HEK293 (cell line): ENCODE data around the gene MRPL28.

Source experiments
- CTCF ChIA-PET: fragments of 350-600 bp; formaldehyde crosslinking; extraction: SDS; loops from one replicate; lab custom pipeline; 2021; ENCODE audit warnings: antibody characterized with exemption; lab: Yijun Ruan, JAX
- POLR2A ChIA-PET: fragments of 300-600 bp; formaldehyde crosslinking; extraction: SDS; loops from one replicate; lab custom pipeline; 2020; ENCODE audit warnings: antibody characterized with exemption, inconsistent platforms; lab: Yijun Ruan, JAX
- H3K27ac ChIP-seq: fragments of 200-500 bp; sonication (Bioruptor generic); 2 replicates; pipeline ENCODE4 v1.5.1; 2014; ENCODE audit warnings: low read depth, low read length, control low read depth, inconsistent platforms; ENCODE audit errors: extremely low read depth
- H3K36me3 ChIP-seq, 2 experiments: fragments of 200-500 bp in 1 of 2; sonication (Bioruptor generic) in 1 of 2; 1 replicate in 1 of 2; 2 replicates in 1 of 2; pipeline ENCODE4 v1.5.1; 2014 to 2017; ENCODE audit warnings: inconsistent platforms in 2 of 2, low read length in 2 of 2; ENCODE audit not compliant: control insufficient read depth in 2 of 2, insufficient read depth in 1 of 2
- H3K4me1 ChIP-seq: fragments of 200-500 bp; sonication (Bioruptor generic); 2 replicates; pipeline ENCODE4 v1.5.1; 2014; ENCODE audit warnings: mild to moderate bottlenecking, low read length, inconsistent platforms; ENCODE audit not compliant: control insufficient read depth, insufficient read depth
- H3K4me3 ChIP-seq: 2 replicates; pipeline ENCODE4 v1.5.1; 2011; ENCODE audit warnings: low read depth, mild to moderate bottlenecking, control low read depth, low read length, moderate library complexity
- H3K9me3 ChIP-seq: fragments of 200-500 bp; sonication (Bioruptor generic); 2 replicates; pipeline ENCODE4 v1.5.1; 2014; ENCODE audit warnings: low read depth, low read length, inconsistent platforms; ENCODE audit not compliant: control insufficient read depth, insufficient read depth
- KLF10 ChIP-seq: fragments of 450-650 bp; IDR thresholded peaks from 2 replicates; pipeline ENCODE4 v1.5.1; 2018; ENCODE audit warnings: missing biosample characterization, mild to moderate bottlenecking, missing genetic modification characterization
- SALL2 ChIP-seq: fragments of 450-650 bp; formaldehyde crosslinking; IDR thresholded peaks from 2 replicates; pipeline ENCODE4 v1.5.0; 2017; ENCODE audit warnings: missing biosample characterization, mild to moderate bottlenecking, missing genetic modification characterization, borderline replicate concordance
- ZBTB11 ChIP-seq: fragments of 450-650 bp; formaldehyde crosslinking; conservative IDR thresholded peaks from 2 replicates; pipeline ENCODE4 v1.5.1; 2016; ENCODE audit warnings: low read depth, missing biosample characterization, missing genetic modification characterization
- ZBTB26 ChIP-seq: fragments of 450-650 bp; formaldehyde crosslinking; optimal IDR thresholded peaks from 2 replicates; pipeline ENCODE3; 2016; ENCODE audit warnings: missing biosample characterization, mild to moderate bottlenecking, missing genetic modification characterization
- ZNF112 ChIP-seq: fragments of 450-650 bp; formaldehyde crosslinking; IDR thresholded peaks from 2 replicates; pipeline ENCODE4 v1.5.0; 2017; ENCODE audit warnings: missing biosample characterization, missing genetic modification characterization
- ZNF23 ChIP-seq: fragments of 450-650 bp; formaldehyde crosslinking; IDR thresholded peaks from 2 replicates; pipeline ENCODE4 v1.5.1; 2016; ENCODE audit warnings: missing biosample characterization, missing genetic modification characterization, borderline replicate concordance
- ZNF239 ChIP-seq: fragments of 450-650 bp; formaldehyde crosslinking; IDR thresholded peaks from 2 replicates; pipeline ENCODE4 v1.5.1; 2016; ENCODE audit warnings: missing biosample characterization, missing genetic modification characterization
- ZNF354C ChIP-seq: fragments of 450-650 bp; formaldehyde crosslinking; IDR thresholded peaks from 2 replicates; pipeline ENCODE4 v1.5.1; 2016; ENCODE audit warnings: missing biosample characterization, missing genetic modification characterization, low read depth, borderline replicate concordance
- ZNF394 ChIP-seq: fragments of 450-650 bp; formaldehyde crosslinking; IDR thresholded peaks from 2 replicates; pipeline ENCODE4 v1.5.1; 2016; ENCODE audit warnings: missing biosample characterization, missing genetic modification characterization, mild to moderate bottlenecking, moderate library complexity, borderline replicate concordance
- ZNF473 ChIP-seq: fragments of 450-650 bp; formaldehyde crosslinking; IDR thresholded peaks from 2 replicates; pipeline ENCODE4 v1.5.1; 2017; ENCODE audit warnings: missing biosample characterization, missing genetic modification characterization
- ZNF488 ChIP-seq: fragments of 450-650 bp; formaldehyde crosslinking; IDR thresholded peaks from 2 replicates; pipeline ENCODE4 v1.5.1; 2016; ENCODE audit warnings: missing biosample characterization, missing genetic modification characterization
- TF ChIP-seq, protein P1 (sequence below): fragments of 450-650 bp; formaldehyde crosslinking; IDR thresholded peaks from 2 replicates; pipeline ENCODE4 v1.5.1; 2016; ENCODE audit warnings: missing biosample characterization, missing genetic modification characterization

Gene MRPL28

GRCh38 chr16:361341-361871 lies 8.9 kb downstream of the MRPL28 start:
- CTCF ChIA-PET: interaction anchor here (0.7 to 5.9 kb wide), 14 partner anchors 10 to 296 kb away, joined by 3 to 70 read pairs (median 6); partner anchors contain the start of genes AXIN1 and RHBDF1
- Histone ChIP-seq H3K27ac (no peak overlapping the region), H3K4me1 (no peaks in the 10 kb centered on the region; the same call in 1 of the 2 replicates), H3K9me3 (no peaks in the 10 kb centered on the region), H3K36me3 (peaks cover 0 to 5% of the 10 kb centered on the region in 2 experiments; a peak in 1 of 3 replicates), H3K4me3 (no peak overlapping the region)
- POLR2A ChIA-PET: interaction anchor here (1.0 kb wide), 1 partner anchor 82 kb away, joined by 4 read pairs; no protein-coding TSS in a partner anchor
- TF ChIP-seq, protein P1, sequence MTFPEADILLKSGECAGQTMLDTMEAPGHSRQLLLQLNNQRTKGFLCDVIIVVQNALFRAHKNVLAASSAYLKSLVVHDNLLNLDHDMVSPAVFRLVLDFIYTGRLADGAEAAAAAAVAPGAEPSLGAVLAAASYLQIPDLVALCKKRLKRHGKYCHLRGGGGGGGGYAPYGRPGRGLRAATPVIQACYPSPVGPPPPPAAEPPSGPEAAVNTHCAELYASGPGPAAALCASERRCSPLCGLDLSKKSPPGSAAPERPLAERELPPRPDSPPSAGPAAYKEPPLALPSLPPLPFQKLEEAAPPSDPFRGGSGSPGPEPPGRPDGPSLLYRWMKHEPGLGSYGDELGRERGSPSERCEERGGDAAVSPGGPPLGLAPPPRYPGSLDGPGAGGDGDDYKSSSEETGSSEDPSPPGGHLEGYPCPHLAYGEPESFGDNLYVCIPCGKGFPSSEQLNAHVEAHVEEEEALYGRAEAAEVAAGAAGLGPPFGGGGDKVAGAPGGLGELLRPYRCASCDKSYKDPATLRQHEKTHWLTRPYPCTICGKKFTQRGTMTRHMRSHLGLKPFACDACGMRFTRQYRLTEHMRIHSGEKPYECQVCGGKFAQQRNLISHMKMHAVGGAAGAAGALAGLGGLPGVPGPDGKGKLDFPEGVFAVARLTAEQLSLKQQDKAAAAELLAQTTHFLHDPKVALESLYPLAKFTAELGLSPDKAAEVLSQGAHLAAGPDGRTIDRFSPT (tag by site-specific recombination): peak; percentile 41; the same call in 1 of the 2 replicates
- TF ChIP-seq ZBTB11 (tag by site-specific recombination): no peak

DNA sequence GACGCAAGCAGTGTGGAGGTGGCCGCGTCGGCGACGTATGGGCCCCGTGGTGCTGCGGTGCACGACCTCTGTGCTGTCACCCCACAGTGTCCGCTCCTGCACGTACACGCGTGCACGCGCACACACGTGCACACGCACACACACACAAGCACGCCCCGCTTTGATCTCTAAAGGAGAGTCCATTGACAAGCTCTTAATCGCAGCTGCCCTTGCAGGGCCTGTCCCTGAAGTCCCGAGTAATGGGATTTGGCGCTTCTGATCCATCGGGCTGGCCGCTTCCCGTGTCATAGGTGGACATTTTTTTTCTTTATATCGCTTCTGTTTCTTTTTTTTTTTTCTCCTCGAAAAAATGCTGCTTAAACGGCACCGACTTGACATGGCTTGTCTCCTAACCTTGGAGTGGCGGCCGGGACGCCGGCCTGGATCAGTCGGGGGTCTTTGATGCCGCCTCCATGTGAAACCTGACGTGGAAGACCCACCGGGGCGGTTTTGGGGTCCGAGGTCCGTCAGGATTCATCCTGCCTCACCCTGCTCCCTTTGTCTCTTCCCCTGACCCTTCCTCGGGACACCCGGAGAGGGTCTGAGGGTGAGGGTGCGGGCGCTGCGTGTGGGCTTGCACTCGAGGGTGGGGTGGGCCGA lies 9.5 kb downstream of the MRPL28 start:
- POLR2A ChIA-PET: no interaction called here
- no peak overlapping the region for H3K27ac ChIP-seq
- CTCF ChIA-PET: interaction anchor here (0.6 to 5.9 kb wide), 8 partner anchors 12 to 1187 kb away, joined by 3 to 70 read pairs (median 14); no protein-coding TSS in a partner anchor
- no peaks in the 10 kb centered on the region for H3K36me3 ChIP-seq
- H3K4me1 ChIP-seq: no peaks in the 10 kb centered on the region
- TF ChIP-seq SALL2 (tag by site-specific recombination): no peak
- TF ChIP-seq ZNF473 (tag by site-specific recombination): no peak
- TF ChIP-seq ZNF354C: no peak
- no peak for TF ChIP-seq ZNF112 (tag by site-specific recombination)
- TF ChIP-seq ZBTB26 (tag by site-specific recombination): peak; percentile 18
- no peak for TF ChIP-seq ZNF23 (tag by site-specific recombination)
- H3K4me3 ChIP-seq: no peak overlapping the region
- H3K9me3 ChIP-seq: no peaks in the 10 kb centered on the region

DNA sequence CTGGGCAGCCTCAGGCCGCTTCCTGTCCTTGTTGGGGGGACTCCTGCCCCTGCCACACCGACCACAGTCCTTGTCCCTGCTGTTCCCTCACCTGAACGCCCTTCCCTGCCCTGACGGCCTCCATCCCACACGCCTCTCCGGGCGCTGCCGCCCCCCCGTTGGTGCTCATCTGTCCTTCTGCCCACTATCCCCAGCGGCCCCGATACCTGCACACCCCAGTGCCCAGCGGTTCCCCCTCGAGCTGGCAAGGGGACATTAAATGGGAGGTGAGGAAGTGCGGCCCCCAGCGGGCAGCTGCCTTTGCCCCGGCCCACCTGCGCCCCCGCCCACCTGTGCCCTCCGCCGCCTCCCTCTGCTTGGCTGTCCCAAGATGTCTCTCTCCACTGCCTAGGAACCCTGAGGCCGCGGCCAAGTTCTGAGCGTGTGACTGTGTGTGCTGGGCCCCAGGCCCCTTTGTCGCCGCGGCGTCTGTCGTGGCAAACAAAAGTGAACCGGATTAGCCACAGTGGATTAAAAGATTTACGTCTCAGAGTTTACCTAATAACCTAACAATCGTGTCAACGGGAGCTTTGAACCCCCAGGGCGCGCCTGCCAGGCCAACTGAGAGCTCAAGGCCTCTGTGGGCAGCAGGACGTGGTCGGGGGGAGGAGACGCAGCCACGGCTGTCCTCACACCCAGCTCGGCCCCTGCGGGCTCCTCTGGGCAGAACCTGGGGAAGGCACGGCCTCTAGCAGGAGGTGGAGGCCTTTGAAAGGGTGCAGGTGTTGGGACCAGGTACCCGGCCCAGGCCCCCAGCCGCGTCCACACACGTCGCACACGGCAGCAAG lies 10.3 kb downstream of the MRPL28 start:
- H3K27ac ChIP-seq: no peak overlapping the region
- CTCF ChIA-PET: interaction anchor here (0.5 to 5.9 kb wide), 3 partner anchors 254 to 1188 kb away, joined by 3 to 70 read pairs (median 3); no protein-coding TSS in a partner anchor
- no peak overlapping the region for H3K4me3 ChIP-seq
- no peaks in the 10 kb centered on the region for H3K9me3 ChIP-seq
- H3K36me3 ChIP-seq: no peaks in the 10 kb centered on the region
- no peaks in the 10 kb centered on the region for H3K4me1 ChIP-seq
- TF ChIP-seq ZNF394 (no peak), ZNF239 (no peak), ZNF488 (no peak), KLF10 (tag by site-specific recombination) (no peak)
- TF ChIP-seq, protein P1 (tag by site-specific recombination): no peak
- POLR2A ChIA-PET: no interaction called here
